Heart left ventricle (tissue), 16 donors: Measurements from ENCODE around the gene METRN. TPM values are rescaled to one million over a fixed set of nuclear protein-coding genes. Genes with fewer than 3 reads are reported as not detected.

ENCODE experiments used
- ATAC-seq, 4 donors: fragments of 200-7000 bp; cut with Tn5 transposase; one replicate each; pipeline ENCODE4 v1.9.1; 2020 to 2022; ENCODE audit warnings: moderate library complexity in 4 of 4, mild to moderate bottlenecking in 3 of 4, moderate number of reproducible peaks in 1 of 4
- DNase-seq, 5 donors: peaks; one replicate each; pipeline ENCODE4 v3.0.0-alpha.2; 2020
- H3K27ac ChIP-seq, 12 donors: fragments of 200-600 bp; sonication (generic) in 4 of 12; one replicate each; pipeline versions ENCODE4 v1.5.0 to v1.8.0; 2016 to 2022; ENCODE audit warnings: mild to moderate bottlenecking in 2 of 12
- H3K27me3 ChIP-seq, 9 donors: fragments of 200-600 bp; sonication (generic) in 2 of 9; one replicate each; pipeline versions ENCODE4 v1.5.1 to v1.8.0; 2016 to 2022; ENCODE audit warnings: mild to moderate bottlenecking in 3 of 9
- H3K36me3 ChIP-seq, 9 donors: fragments of 200-600 bp; sonication (generic) in 2 of 9; one replicate each; pipeline versions ENCODE4 v1.5.0 to v1.8.0; 2018 to 2022; ENCODE audit warnings: mild to moderate bottlenecking in 2 of 9
- H3K4me1 ChIP-seq, 12 donors: fragments of 200-600 bp; sonication (generic) in 4 of 12; one replicate each; pipeline versions ENCODE4 v1.5.0 to v1.8.0; 2016 to 2022; ENCODE audit warnings: mild to moderate bottlenecking in 3 of 12
- H3K4me3 ChIP-seq, 12 donors: fragments of 200-600 bp; sonication (generic) in 4 of 12; one replicate each; pipeline versions ENCODE4 v1.5.0 to v1.8.0; 2017 to 2022; ENCODE audit warnings: mild to moderate bottlenecking in 9 of 12, moderate library complexity in 4 of 12
- H3K9me3 ChIP-seq, 12 donors: fragments of 200-600 bp; sonication (generic) in 4 of 12; one replicate each; pipeline versions ENCODE4 v1.5.0 to v1.8.0; 2016 to 2022; ENCODE audit warnings: mild to moderate bottlenecking in 1 of 12
- POLR2A ChIP-seq, 2 donors: fragments of 450-650 bp; IDR thresholded peaks; one replicate each; pipeline ENCODE4 v1.6.1; 2017; ENCODE audit warnings: antibody characterized with exemption in 2 of 2, mild to moderate bottlenecking in 2 of 2, moderate library complexity in 2 of 2
- WGBS, 4 donors: extraction: QIAGEN DNeasy Blood & Tissue Kit in 2 of 4; methylation state at CpG; one replicate each; pipeline versions ENCODE4 v1.1.5 to v1.1.7; 2013 to 2018; 5-methylcytosine and 5-hydroxymethylcytosine counted together
- intact Hi-C, 10 donors: fragments of 100-400 bp; cut with DNase I; formaldehyde crosslinking; loops; one replicate each; pipeline versions ENCODE4 v1.11.1 to v1.14.2; 2022
- polyA plus RNA-seq, 2 donors: library from polyadenylated mRNA; stranded (reverse); fragments of 200-250 nt; gene quantifications; one replicate each; pipeline ENCODE4 v1.2.3, GENCODE V29; 2013
- total RNA-seq, 9 donors: library from RNA; depleted of rRNA in 2 of 9; stranded (reverse); fragments of >200 nt in 2 of 9; fragmentation: NEBNext Ultra II Directional in 3 of 9; extraction: Animal tissue kit (Norgen Biotek cat#: 25700) in 3 of 9; gene quantifications; one replicate each; pipeline versions ENCODE4 v1.1.0 to v1.2.4, GENCODE V29; 2016 to 2023
- TF ChIP-seq, protein P1 (sequence below), 12 donors: fragments of 200-600 bp; sonication (generic) in 4 of 12; IDR thresholded peaks; one replicate each; pipeline versions ENCODE4 v1.5.0 to v1.8.0; 2018 to 2022; ENCODE audit warnings: antibody characterized with exemption in 12 of 12, mild to moderate bottlenecking in 5 of 12
- donor health status: ischemic (EF 13 %, LVEDD 7.1; RV severe dilation, severe dysfunction).
- donor health status: healthy with polysubstance abuse.
- donor health status: DM: no; HTN: yes; CAD: no.
- donor health status: DM: no; HTN: no; CAD: no.
- donor health status: ischemic (EF 25% LVEDD 6.9; RV normal size, moderate dysfunction).
- donor health status: ischemic (EF 25% LVEDD 5.7; RV mildly dilated, moderate dysfunction).
- donor health status: healthy.
- donor health status: DM: yes; HTN: yes; CAD: no.
- donor health status: ischemic (EF 35%, LVEDD 5.7; RV mildly dilated, moderate dysfunction).
- donor health status: nonischemic (EF 11% LVEDD 7.7; RV severe dilation, severe dysfunction).
- donor health status: DM: yes; HTN: yes; CAD: no.
- donor health status: PGD.
- donor health status: ischemic (EF 29% LVEDD 5.4; RV normal size, mild dysfunction).
- donor health status: nonischemic (EF 23%, LVEDD 6.1; RV moderate dilation, normal function).

The METRN gene
- total and polyA plus RNA-seq, 11 donors, result 31.2 to 79.4 (median 60.7) TPM

GRCh38 chr16:670485-671352 is 44.2 kb upstream of the METRN start:
- ATAC-seq (no peak), DNase-seq (no peak)
- no peak overlapping the region for H3K27ac ChIP-seq
- H3K4me3 ChIP-seq, result no peak overlapping the region
- no peaks in the 10 kb centered on the region for H3K9me3 ChIP-seq
- H3K4me1 ChIP-seq, result peaks cover 6 to 40% (median 27%) of the 10 kb centered on the region in 12 donors
- peaks cover 0 to 53% (median 47%) of the 10 kb centered on the region in 9 donors for H3K36me3 ChIP-seq
- TF ChIP-seq POLR2A (IDR thresholded peaks at IDR 0.05), result no peak
- TF ChIP-seq, protein P1, sequence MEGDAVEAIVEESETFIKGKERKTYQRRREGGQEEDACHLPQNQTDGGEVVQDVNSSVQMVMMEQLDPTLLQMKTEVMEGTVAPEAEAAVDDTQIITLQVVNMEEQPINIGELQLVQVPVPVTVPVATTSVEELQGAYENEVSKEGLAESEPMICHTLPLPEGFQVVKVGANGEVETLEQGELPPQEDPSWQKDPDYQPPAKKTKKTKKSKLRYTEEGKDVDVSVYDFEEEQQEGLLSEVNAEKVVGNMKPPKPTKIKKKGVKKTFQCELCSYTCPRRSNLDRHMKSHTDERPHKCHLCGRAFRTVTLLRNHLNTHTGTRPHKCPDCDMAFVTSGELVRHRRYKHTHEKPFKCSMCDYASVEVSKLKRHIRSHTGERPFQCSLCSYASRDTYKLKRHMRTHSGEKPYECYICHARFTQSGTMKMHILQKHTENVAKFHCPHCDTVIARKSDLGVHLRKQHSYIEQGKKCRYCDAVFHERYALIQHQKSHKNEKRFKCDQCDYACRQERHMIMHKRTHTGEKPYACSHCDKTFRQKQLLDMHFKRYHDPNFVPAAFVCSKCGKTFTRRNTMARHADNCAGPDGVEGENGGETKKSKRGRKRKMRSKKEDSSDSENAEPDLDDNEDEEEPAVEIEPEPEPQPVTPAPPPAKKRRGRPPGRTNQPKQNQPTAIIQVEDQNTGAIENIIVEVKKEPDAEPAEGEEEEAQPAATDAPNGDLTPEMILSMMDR (IDR thresholded peaks at IDR 0.05), result no peak
- 87 to 91% (median 89%) methylated on average over 25 to 52 of the region's 52 CpGs for WGBS, 4 donors
- H3K27me3 ChIP-seq, result no peaks in the 10 kb centered on the region
- intact Hi-C loops, result no loop called here

DNA sequence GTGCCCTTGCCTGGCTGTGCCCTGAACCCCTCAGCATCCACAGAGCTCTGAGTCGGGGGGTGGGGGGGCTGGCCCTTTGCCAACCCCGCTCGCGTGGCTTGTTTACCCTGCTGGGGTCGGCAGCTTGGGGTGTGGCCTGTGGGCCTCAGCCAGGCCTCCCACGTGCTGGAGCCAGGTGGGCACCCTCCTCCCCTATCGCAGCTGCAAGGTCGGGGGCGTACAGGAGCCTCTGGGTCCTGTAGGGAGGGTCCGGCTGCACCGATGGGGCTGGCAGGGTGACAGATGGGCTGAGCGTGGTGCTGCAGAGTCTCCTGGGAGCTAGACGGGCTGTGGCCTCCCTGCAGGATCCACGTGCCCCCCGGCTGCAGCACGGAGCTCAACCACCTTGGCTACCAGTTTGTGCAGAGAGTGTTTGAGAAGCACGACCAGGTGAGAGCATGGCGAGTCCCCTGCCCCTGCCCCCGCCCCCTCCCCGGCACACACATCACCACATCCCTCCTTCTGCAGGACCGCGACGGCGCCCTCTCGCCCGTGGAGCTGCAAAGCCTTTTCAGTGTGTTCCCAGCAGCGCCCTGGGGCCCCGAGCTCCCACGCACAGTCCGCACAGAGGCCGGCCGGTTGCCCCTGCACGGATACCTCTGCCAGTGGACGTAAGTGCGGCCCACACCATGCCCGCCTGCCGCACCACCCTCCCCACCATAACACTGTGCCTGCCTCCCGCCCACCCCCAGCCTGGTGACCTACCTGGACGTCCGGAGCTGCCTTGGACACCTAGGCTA is 43.4 kb upstream of the METRN start:
- Histone ChIP-seq H3K36me3 (peaks cover 0 to 53% (median 47%) of the 10 kb centered on the region in 9 donors), H3K4me3 (no peak overlapping the region)
- WGBS, 4 donors, result 80 to 91% (median 86%) methylated on average over 27 to 40 of the region's 40 CpGs

GRCh38 chr16:672371-672770 is 42.5 kb upstream of the METRN start:
- no peak overlapping the region for H3K4me3 ChIP-seq
- 89 to 94% (median 91%) methylated on average over 17 to 19 of the region's 19 CpGs for WGBS, 4 donors
- peaks cover 0 to 53% (median 47%) of the 10 kb centered on the region in 9 donors for H3K36me3 ChIP-seq
- peaks cover 4 to 40% (median 24%) of the 10 kb centered on the region in 12 donors for H3K4me1 ChIP-seq
- no peak for TF ChIP-seq POLR2A (IDR thresholded peaks at IDR 0.05)
- TF ChIP-seq, protein P1 (IDR thresholded peaks at IDR 0.05), result no peak
- no peaks in the 10 kb centered on the region for H3K9me3 ChIP-seq
- no peak for DNase-seq
- intact Hi-C loops, result no loop called here
- ATAC-seq, result no peak
- H3K27ac ChIP-seq, result no peak overlapping the region
- no peaks in the 10 kb centered on the region for H3K27me3 ChIP-seq

More for the DNA sequence above, 43.4 kb upstream of the METRN start:
- ATAC-seq (no peak), DNase-seq (no peak)
- peaks cover 6 to 43% (median 27%) of the 10 kb centered on the region in 12 donors for H3K4me1 ChIP-seq
- no peak for TF ChIP-seq POLR2A (IDR thresholded peaks at IDR 0.05)
- TF ChIP-seq, protein P1 (IDR thresholded peaks at IDR 0.05), result no peak
- H3K9me3 ChIP-seq, result no peaks in the 10 kb centered on the region
- H3K27ac ChIP-seq, result no peak overlapping the region
- intact Hi-C loops, result no loop called here
- no peaks in the 10 kb centered on the region for H3K27me3 ChIP-seq

DNA sequence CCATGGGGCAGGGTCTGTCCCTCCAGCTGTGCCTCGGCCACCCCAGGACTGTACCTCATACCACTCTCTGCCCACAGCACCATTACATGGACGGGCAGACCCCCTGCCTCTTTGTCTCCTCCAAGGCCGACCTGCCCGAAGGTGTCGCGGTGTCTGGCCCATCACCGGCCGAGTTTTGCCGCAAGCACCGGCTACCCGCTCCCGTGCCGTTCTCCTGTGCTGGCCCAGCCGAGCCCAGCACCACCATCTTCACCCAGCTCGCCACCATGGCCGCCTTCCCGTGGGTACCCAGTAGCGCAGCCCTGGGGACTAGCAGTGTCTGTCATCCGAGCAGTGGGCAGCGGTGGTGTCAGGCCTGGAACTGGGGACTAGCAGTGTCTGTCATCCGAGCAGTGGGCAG is 42.1 kb upstream of the METRN start:
- peaks cover 3 to 37% (median 20%) of the 10 kb centered on the region in 12 donors for H3K4me1 ChIP-seq
- peaks cover 0 to 53% (median 47%) of the 10 kb centered on the region in 9 donors for H3K36me3 ChIP-seq
- 91 to 94% (median 92%) methylated on average over 17 to 21 of the region's 21 CpGs for WGBS, 4 donors
- intact Hi-C loops, result no loop called here
- H3K9me3 ChIP-seq, result no peaks in the 10 kb centered on the region
- no peak overlapping the region for H3K27ac ChIP-seq
- ATAC-seq (no peak), DNase-seq (no peak)
- no peak overlapping the region for H3K4me3 ChIP-seq
- no peak for TF ChIP-seq POLR2A (IDR thresholded peaks at IDR 0.05)
- TF ChIP-seq, protein P1 (IDR thresholded peaks at IDR 0.05), result no peak
- H3K27me3 ChIP-seq, result no peaks in the 10 kb centered on the region
